ENCODE measurements around the gene ARF1. TPM values are rescaled to one million over a fixed set of nuclear protein-coding genes. Genes with fewer than 3 reads are reported as not detected.

The ARF1 gene
- total RNA-seq, 1 donor = 339 TPM

GRCh38 chr1:228048659-228049298, 33.7 kb upstream of the ARF1 start:
- H3K4me3 ChIP-seq (ENCODE audit: low read depth, low read length) = no peak overlapping the region
- TF ChIP-seq, protein P1, sequence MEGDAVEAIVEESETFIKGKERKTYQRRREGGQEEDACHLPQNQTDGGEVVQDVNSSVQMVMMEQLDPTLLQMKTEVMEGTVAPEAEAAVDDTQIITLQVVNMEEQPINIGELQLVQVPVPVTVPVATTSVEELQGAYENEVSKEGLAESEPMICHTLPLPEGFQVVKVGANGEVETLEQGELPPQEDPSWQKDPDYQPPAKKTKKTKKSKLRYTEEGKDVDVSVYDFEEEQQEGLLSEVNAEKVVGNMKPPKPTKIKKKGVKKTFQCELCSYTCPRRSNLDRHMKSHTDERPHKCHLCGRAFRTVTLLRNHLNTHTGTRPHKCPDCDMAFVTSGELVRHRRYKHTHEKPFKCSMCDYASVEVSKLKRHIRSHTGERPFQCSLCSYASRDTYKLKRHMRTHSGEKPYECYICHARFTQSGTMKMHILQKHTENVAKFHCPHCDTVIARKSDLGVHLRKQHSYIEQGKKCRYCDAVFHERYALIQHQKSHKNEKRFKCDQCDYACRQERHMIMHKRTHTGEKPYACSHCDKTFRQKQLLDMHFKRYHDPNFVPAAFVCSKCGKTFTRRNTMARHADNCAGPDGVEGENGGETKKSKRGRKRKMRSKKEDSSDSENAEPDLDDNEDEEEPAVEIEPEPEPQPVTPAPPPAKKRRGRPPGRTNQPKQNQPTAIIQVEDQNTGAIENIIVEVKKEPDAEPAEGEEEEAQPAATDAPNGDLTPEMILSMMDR (IDR thresholded peaks at IDR 0.05; ENCODE audit: insufficient read depth, low read depth, low read length) = no peak
- no peak for DNase-seq (ENCODE audit: low read depth)

- H3K4me3 ChIP-seq (ENCODE audit: low read depth, low read length) = no peak overlapping the region
- TF ChIP-seq, protein P1 (IDR thresholded peaks at IDR 0.05; ENCODE audit: insufficient read depth, low read depth, low read length) = no peak
- no peak for DNase-seq (ENCODE audit: low read depth)
These were observed 31.8 kb upstream of the ARF1 start for GRCh38 chr1:228050571-228051231.

DNA sequence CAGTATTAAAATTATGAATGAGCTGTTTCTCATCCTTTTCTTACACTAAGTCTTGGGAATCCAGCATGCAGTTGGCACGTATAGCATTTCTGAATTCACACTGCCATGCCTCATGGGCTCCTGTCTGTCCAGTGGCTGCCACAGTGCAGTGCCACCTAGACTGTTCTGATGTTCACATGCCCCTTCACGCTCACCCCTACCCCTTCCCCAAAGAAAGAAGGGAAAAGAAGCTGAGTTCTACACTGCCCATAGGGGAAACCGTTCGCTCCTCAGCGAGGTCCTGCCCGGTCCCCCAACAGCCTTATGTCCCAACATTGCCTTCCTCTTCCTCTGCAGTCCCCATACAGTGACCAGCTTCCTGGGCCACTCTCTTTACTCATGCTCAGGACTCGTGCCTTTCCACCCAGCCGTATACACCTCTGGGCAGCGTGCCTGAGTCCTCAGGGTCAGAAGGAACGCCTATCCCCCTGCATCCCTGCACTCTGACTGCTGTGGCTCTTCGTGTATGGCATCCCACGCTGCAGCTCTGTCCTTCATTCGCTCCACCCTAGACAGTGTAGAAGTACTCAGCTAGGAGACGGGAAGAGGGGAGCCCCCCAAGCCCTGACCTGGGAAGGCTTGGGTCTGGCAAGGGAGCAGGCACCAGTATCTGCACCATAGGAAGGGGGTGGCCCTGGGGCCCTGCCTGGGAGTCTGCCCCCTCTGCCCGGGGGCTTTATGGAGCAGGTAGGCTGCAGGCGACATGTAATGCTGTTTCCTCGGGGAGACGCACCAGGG, 24.1 kb upstream of the ARF1 start:
- TF ChIP-seq, protein P1 (IDR thresholded peaks at IDR 0.05; ENCODE audit: insufficient read depth, low read depth, low read length) = no peak
- DNase-seq (ENCODE audit: low read depth) = no peak
- H3K4me3 ChIP-seq (ENCODE audit: low read depth, low read length) = no peak overlapping the region

- TF ChIP-seq, protein P1 (IDR thresholded peaks at IDR 0.05; ENCODE audit: insufficient read depth, low read depth, low read length) = no peak
- DNase-seq (ENCODE audit: low read depth) = no peak
- no peak overlapping the region for H3K4me3 ChIP-seq (ENCODE audit: low read depth, low read length)
These were observed 23.4 kb upstream of the ARF1 start for GRCh38 chr1:228058949-228059633.

DNA sequence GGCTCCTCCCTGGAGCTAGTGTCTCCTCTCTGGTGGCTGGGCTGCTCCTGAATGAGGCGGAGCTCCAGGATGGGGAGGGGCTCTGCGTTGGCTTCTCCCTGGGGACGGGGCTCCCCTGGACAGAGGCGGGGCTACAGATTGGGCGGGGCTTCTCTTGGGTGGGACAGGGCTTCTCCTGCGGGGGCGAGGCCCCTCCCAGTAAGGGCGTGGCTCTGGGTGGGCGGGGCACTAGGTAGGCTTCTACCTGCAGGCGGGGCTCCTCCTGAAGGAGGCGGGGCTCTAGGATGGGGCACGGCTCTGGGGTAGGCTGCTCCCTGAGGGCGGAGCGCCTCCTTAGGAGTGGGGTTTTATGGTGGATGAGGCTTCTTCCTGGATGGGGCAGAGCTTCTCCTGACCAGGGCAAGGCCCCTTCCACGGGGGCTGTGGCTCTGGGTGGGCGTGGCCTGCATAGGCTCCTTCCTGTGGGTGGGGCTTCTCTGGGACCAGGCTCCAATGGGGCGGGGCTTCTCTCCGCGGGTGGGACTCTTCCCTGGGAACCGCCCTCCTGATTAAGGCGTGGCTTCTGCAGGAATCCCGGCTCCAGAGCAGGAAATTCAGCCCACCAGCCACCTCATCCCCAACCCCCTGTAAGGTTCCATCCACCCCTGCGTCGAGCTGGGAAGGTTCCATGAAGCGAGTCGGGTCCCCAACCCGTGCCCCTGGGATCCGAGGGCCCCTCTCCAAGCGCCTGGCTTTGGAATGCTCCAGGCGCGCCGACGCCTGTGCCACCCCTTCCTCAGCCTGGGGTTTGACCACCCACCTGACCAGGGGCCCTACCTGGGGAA, 22.7 kb upstream of the ARF1 start:
- H3K4me3 ChIP-seq (ENCODE audit: low read depth, low read length) = peak overlapping the region; percentile 42
- DNase-seq (ENCODE audit: low read depth) = peak; percentile 21

More for the DNA sequence above, 22.7 kb upstream of the ARF1 start:
- TF ChIP-seq, protein P1 (IDR thresholded peaks at IDR 0.05; ENCODE audit: insufficient read depth, low read depth, low read length) = no peak
